Left ventricle myocardium inferior (tissue), 1 donor: Measurements from ENCODE around the gene VPS45. TPM values are rescaled to one million over a fixed set of nuclear protein-coding genes. Genes with fewer than 3 reads are reported as not detected.
"Not testable (repeated sequence)": the region's sequence is repeated elsewhere in the genome, so short reads cannot be mapped to it uniquely, and the experiment has no call there.

Experiments used
- DNase-seq: peaks from one replicate; pipeline ENCODE4 v3.0.0-alpha.2; 2020
- H3K27ac ChIP-seq: fragments of 200-600 bp; replicated peaks from 2 replicates; pipeline ENCODE4 v1.8.0; 2021
- H3K27me3 ChIP-seq: fragments of 200-600 bp; 2 replicates; pipeline ENCODE4 v1.8.0; 2021; ENCODE audit warnings: low read depth
- H3K36me3 ChIP-seq: fragments of 200-600 bp; 2 replicates; pipeline ENCODE4 v1.8.0; 2021
- H3K4me1 ChIP-seq: fragments of 200-600 bp; 2 replicates; pipeline ENCODE4 v1.8.0; 2021
- H3K4me3 ChIP-seq: fragments of 200-600 bp; 2 replicates; pipeline ENCODE4 v1.8.0; 2021; ENCODE audit warnings: mild to moderate bottlenecking, moderate library complexity
- H3K9me3 ChIP-seq: fragments of 200-600 bp; replicated peaks from 2 replicates; pipeline ENCODE4 v1.8.0; 2021
- CTCF ChIP-seq: fragments of 200-600 bp; IDR thresholded peaks from 2 replicates; pipeline ENCODE4 v1.8.0; 2021; ENCODE audit warnings: antibody characterized with exemption, mild to moderate bottlenecking, borderline replicate concordance
- intact Hi-C: fragments of 100-400 bp; cut with micrococcal nuclease; formaldehyde crosslinking; loops from one replicate; pipeline ENCODE4 v1.11.0; 2022
- total RNA-seq: library from RNA; stranded (reverse); fragmentation: NEBNext Ultra II Directional; extraction: Animal tissue kit (Norgen Biotek cat#: 25700); gene quantifications from one replicate; pipeline ENCODE4 v1.2.1, GENCODE V29; 2021
- donor health status: DM: no; HTN: yes; CAD: no; lungs with severe emphysema.

Gene VPS45
- total RNA-seq, 1 donor from 2014 or later = 54.4 TPM

GRCh38 chr1:150053926-150054325 lies 13.7 kb upstream of the VPS45 start:
- Histone ChIP-seq H3K27me3 (no peaks in the 10 kb centered on the region), H3K4me3 (no peak overlapping the region), H3K36me3 (no peaks in the 10 kb centered on the region), H3K27ac (no peak overlapping the region), H3K9me3 (no peaks in the 10 kb centered on the region), H3K4me1 (peaks cover 19% of the 10 kb centered on the region)
- DNase-seq = no peak
- TF ChIP-seq CTCF = no peak
- intact Hi-C loops = no loop called here

- H3K9me3 ChIP-seq, H3K27ac ChIP-seq, H3K36me3 ChIP-seq, H3K4me3 ChIP-seq, intact Hi-C loops, DNase-seq, H3K27me3 ChIP-seq: not testable (repeated sequence)
- H3K4me1 ChIP-seq = peaks cover 19% of the 10 kb centered on the region
Observed at GRCh38 chr1:150055507-150055906, 12.1 kb upstream of the VPS45 start.

GRCh38 chr1:150056407-150056806 lies 11.2 kb upstream of the VPS45 start:
- TF ChIP-seq CTCF = no peak
- H3K36me3 ChIP-seq = no peaks in the 10 kb centered on the region
- H3K4me1 ChIP-seq = peaks cover 19% of the 10 kb centered on the region
- no peaks in the 10 kb centered on the region for H3K9me3 ChIP-seq
- intact Hi-C loops = no loop called here
- H3K27ac ChIP-seq = no peak overlapping the region
- H3K4me3 ChIP-seq = no peak overlapping the region
- DNase-seq = no peak
- no peaks in the 10 kb centered on the region for H3K27me3 ChIP-seq

GRCh38 chr1:150060260-150060659 lies 7.3 kb upstream of the VPS45 start:
- Histone ChIP-seq H3K36me3 (no peaks in the 10 kb centered on the region), H3K4me1 (peaks cover 30% of the 10 kb centered on the region), H3K27ac (no peak overlapping the region), H3K27me3 (no peaks in the 10 kb centered on the region), H3K4me3 (no peak overlapping the region), H3K9me3 (no peaks in the 10 kb centered on the region)
- no peak for DNase-seq
- no peak for TF ChIP-seq CTCF
- intact Hi-C loops = no loop called here

- no peak for DNase-seq
- no peaks in the 10 kb centered on the region for H3K9me3 ChIP-seq
Observed at GRCh38 chr1:150061632-150062101, 5.9 kb upstream of the VPS45 start.

GRCh38 chr1:150062113-150062512 lies 5.5 kb upstream of the VPS45 start:
- no peak for DNase-seq
- Histone ChIP-seq H3K9me3 (no peaks in the 10 kb centered on the region), H3K27ac (peak overlapping the region; percentile 29), H3K4me3 (no peak overlapping the region), H3K27me3 (no peaks in the 10 kb centered on the region), H3K36me3 (no peaks in the 10 kb centered on the region), H3K4me1 (peaks cover 37% of the 10 kb centered on the region)
- intact Hi-C loops = no loop called here
- no peak for TF ChIP-seq CTCF

More at GRCh38 chr1:150061632-150062101, 5.9 kb upstream of the VPS45 start:
- Histone ChIP-seq H3K4me3 (no peak overlapping the region), H3K27me3 (no peaks in the 10 kb centered on the region), H3K36me3 (no peaks in the 10 kb centered on the region), H3K4me1 (peaks cover 37% of the 10 kb centered on the region), H3K27ac (peak overlapping the region; percentile 29)
- no peak for TF ChIP-seq CTCF
- intact Hi-C loops = no loop called here
